GM19372 (cell line): ENCODE results near the gene GLOD5.

ENCODE experiments used
- ATAC-seq: cut with Tn5 transposase; IDR thresholded peaks from one replicate; pipeline ENCODE4 v1.9.1; 2021; ENCODE audit warnings: mild to moderate bottlenecking, low read depth, moderate library complexity; ENCODE audit not compliant: unreplicated experiment

GLOD5 gene

GRCh38 chrX:48752498-48752897, 9.0 kb upstream of the GLOD5 start:
- ATAC-seq: no peak

GRCh38 chrX:48753708-48754228, 7.8 kb upstream of the GLOD5 start:
- ATAC-seq: no peak

GRCh38 chrX:48754238-48754637, 7.3 kb upstream of the GLOD5 start:
- no peak for ATAC-seq

GRCh38 chrX:48769230-48769629, 7.7 kb downstream of the GLOD5 start:
- no peak for ATAC-seq

GRCh38 chrX:48770296-48770695, 8.7 kb downstream of the GLOD5 start:
- ATAC-seq: no peak

GRCh38 chrX:48772602-48773001, 11.1 kb downstream of the GLOD5 start:
- no peak for ATAC-seq

GRCh38 chrX:48776818-48777439, 15.4 kb downstream of the GLOD5 start:
- no peak for ATAC-seq

- no peak for ATAC-seq
These were observed 17.9 kb downstream of the GLOD5 start for GRCh38 chrX:48779399-48779798.

GRCh38 chrX:48781705-48782104, 20.2 kb downstream of the GLOD5 start:
- no peak for ATAC-seq

GRCh38 chrX:48782216-48782615, 20.7 kb downstream of the GLOD5 start:
- ATAC-seq: no peak

GRCh38 chrX:48782795-48783194, 21.2 kb downstream of the GLOD5 start:
- ATAC-seq: no peak

- ATAC-seq: no peak
These were observed 23.2 kb downstream of the GLOD5 start for GRCh38 chrX:48784726-48785125.

- ATAC-seq: no peak
These were observed 23.6 kb downstream of the GLOD5 start for GRCh38 chrX:48785186-48785539.

- no peak for ATAC-seq
These were observed 24.1 kb downstream of the GLOD5 start for GRCh38 chrX:48785540-48786214.

GRCh38 chrX:48786341-48786800, 24.8 kb downstream of the GLOD5 start, which contains the start of gene GATA1:
Gene GATA1 (plus strand): TSS chrX:48786590. CDS start chrX:48791110, 4,520 bp downstream.
- ATAC-seq: no peak

- no peak for ATAC-seq
These were observed 25.4 kb downstream of the GLOD5 start for GRCh38 chrX:48786825-48787504.

- no peak for ATAC-seq
These were observed 26.2 kb downstream of the GLOD5 start for GRCh38 chrX:48787505-48788443.

GRCh38 chrX:48789366-48790220, 28.0 kb downstream of the GLOD5 start:
- no peak for ATAC-seq

- no peak for ATAC-seq
These were observed 28.9 kb downstream of the GLOD5 start for GRCh38 chrX:48790477-48790876.
